ENCODE results near the gene SIRT5.

Gene SIRT5

GRCh38 chr6:13643125-13643524 is 68.7 kb downstream of the SIRT5 start:
- H2AFZ ChIP-seq: no peak overlapping the region
- H3K27ac ChIP-seq: no peak overlapping the region
- H3K79me2 ChIP-seq: no peaks in the 10 kb centered on the region
- TF ChIP-seq CTCF (IDR thresholded peaks at IDR 0.05): no peak
- H3K27me3 ChIP-seq (ENCODE audit: control insufficient read depth, insufficient read depth, low read length): no peaks in the 10 kb centered on the region
- no peaks in the 10 kb centered on the region for H3K9me3 ChIP-seq (ENCODE audit: control insufficient read depth, low read length)
- H3K4me3 ChIP-seq (ENCODE audit: low read depth, low read length): no peak overlapping the region
- no peaks in the 10 kb centered on the region for H3K36me3 ChIP-seq (ENCODE audit: control insufficient read depth, insufficient read depth, low read length)
- no peaks in the 10 kb centered on the region for H3K4me1 ChIP-seq
- H3K9ac ChIP-seq: no peak overlapping the region
- H3K4me2 ChIP-seq (ENCODE audit: low read length): no peak overlapping the region

- no peaks in the 10 kb centered on the region for H3K36me3 ChIP-seq (ENCODE audit: control insufficient read depth, insufficient read depth, low read length)
- H3K27ac ChIP-seq: no peak overlapping the region
- H3K4me3 ChIP-seq (ENCODE audit: low read depth, low read length): no peak overlapping the region
- no peak overlapping the region for H2AFZ ChIP-seq
- TF ChIP-seq CTCF (IDR thresholded peaks at IDR 0.05): no peak
- H3K79me2 ChIP-seq: peaks cover 5% of the 10 kb centered on the region
- H3K9me3 ChIP-seq (ENCODE audit: control insufficient read depth, low read length): no peaks in the 10 kb centered on the region
- H3K9ac ChIP-seq: no peak overlapping the region
- no peak overlapping the region for H3K4me2 ChIP-seq (ENCODE audit: low read length)
- no peaks in the 10 kb centered on the region for H3K27me3 ChIP-seq (ENCODE audit: control insufficient read depth, insufficient read depth, low read length)
- H3K4me1 ChIP-seq: no peaks in the 10 kb centered on the region
Measured at GRCh38 chr6:13648850-13649249, 74.4 kb downstream of the SIRT5 start.

GRCh38 chr6:13649393-13649792 is 75.0 kb downstream of the SIRT5 start:
- Histone ChIP-seq H3K9me3 (ENCODE audit: control insufficient read depth, low read length) (no peaks in the 10 kb centered on the region), H3K79me2 (peaks cover 5% of the 10 kb centered on the region), H2AFZ (no peak overlapping the region), H3K36me3 (ENCODE audit: control insufficient read depth, insufficient read depth, low read length) (no peaks in the 10 kb centered on the region), H3K4me3 (ENCODE audit: low read depth, low read length) (no peak overlapping the region), H3K9ac (no peak overlapping the region), H3K27ac (no peak overlapping the region), H3K27me3 (ENCODE audit: control insufficient read depth, insufficient read depth, low read length) (no peaks in the 10 kb centered on the region), H3K4me2 (ENCODE audit: low read length) (no peak overlapping the region), H3K4me1 (no peaks in the 10 kb centered on the region)
- no peak for TF ChIP-seq CTCF (IDR thresholded peaks at IDR 0.05)

- H3K4me3 ChIP-seq (ENCODE audit: low read depth, low read length): no peak overlapping the region
- no peaks in the 10 kb centered on the region for H3K36me3 ChIP-seq (ENCODE audit: control insufficient read depth, insufficient read depth, low read length)
- no peaks in the 10 kb centered on the region for H3K4me1 ChIP-seq
- no peak overlapping the region for H3K4me2 ChIP-seq (ENCODE audit: low read length)
- no peak for TF ChIP-seq CTCF (IDR thresholded peaks at IDR 0.05)
- no peak overlapping the region for H3K9ac ChIP-seq
- no peak overlapping the region for H3K27ac ChIP-seq
- H3K79me2 ChIP-seq: peaks cover 5% of the 10 kb centered on the region
- no peaks in the 10 kb centered on the region for H3K27me3 ChIP-seq (ENCODE audit: control insufficient read depth, insufficient read depth, low read length)
- no peaks in the 10 kb centered on the region for H3K9me3 ChIP-seq (ENCODE audit: control insufficient read depth, low read length)
- H2AFZ ChIP-seq: no peak overlapping the region
Measured at GRCh38 chr6:13653296-13653695, 78.9 kb downstream of the SIRT5 start.

GRCh38 chr6:13654496-13654895 is 80.1 kb downstream of the SIRT5 start:
- Histone ChIP-seq H3K4me2 (ENCODE audit: low read length) (no peak overlapping the region), H3K36me3 (ENCODE audit: control insufficient read depth, insufficient read depth, low read length) (no peaks in the 10 kb centered on the region), H3K27ac (no peak overlapping the region), H3K4me1 (no peaks in the 10 kb centered on the region), H3K79me2 (peaks cover 5% of the 10 kb centered on the region), H3K9me3 (ENCODE audit: control insufficient read depth, low read length) (no peaks in the 10 kb centered on the region), H3K4me3 (ENCODE audit: low read depth, low read length) (no peak overlapping the region), H3K9ac (no peak overlapping the region), H2AFZ (no peak overlapping the region), H3K27me3 (ENCODE audit: control insufficient read depth, insufficient read depth, low read length) (no peaks in the 10 kb centered on the region)
- TF ChIP-seq CTCF (IDR thresholded peaks at IDR 0.05): no peak
